ENCODE data around the gene MATR3.

DNA sequence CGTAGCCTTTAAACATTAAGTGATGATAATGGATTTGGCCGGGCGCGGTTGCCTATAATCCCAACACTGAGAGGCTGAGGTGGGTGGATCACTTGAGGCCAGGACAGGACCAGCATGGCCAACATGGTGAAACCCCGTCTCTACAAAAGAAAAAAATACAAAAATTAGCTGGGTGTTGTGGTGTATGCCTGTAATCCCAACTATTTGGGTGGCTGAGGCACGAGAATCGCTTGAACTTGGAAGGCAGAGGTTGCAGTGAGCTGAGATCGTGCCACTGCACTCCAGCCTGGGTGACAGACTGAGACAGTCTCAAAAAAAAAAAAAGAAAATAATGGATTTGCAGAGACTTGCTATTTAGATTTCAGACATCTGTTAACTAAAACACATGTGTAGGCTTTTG lies 9.2 kb upstream of the MATR3 start:
- TF ChIP-seq GATA2 (IDR thresholded peaks at IDR 0.05; ENCODE audit: low read depth, low read length) (no peak), GATA3 (IDR thresholded peaks at IDR 0.05; ENCODE audit: low read depth, low read length) (no peak)
